GM03348 (cell line): ENCODE data around the gene OR2G3.

Experiments used
- DNase-seq: peaks from one replicate; pipeline ENCODE4 v3.0.0; 2012; ENCODE audit warnings: low spot score

Gene OR2G3

GRCh38 chr1:247605286-247605685 lies at the start of gene OR2G3:
Gene OR2G3 (plus strand): TSS chr1:247605586. CDS start chr1:247605586, 0 bp downstream.
- no peak for DNase-seq

- no peak for DNase-seq
Measured at GRCh38 chr1:247557926-247558674, 47.3 kb upstream of the OR2G3 start.

DNA sequence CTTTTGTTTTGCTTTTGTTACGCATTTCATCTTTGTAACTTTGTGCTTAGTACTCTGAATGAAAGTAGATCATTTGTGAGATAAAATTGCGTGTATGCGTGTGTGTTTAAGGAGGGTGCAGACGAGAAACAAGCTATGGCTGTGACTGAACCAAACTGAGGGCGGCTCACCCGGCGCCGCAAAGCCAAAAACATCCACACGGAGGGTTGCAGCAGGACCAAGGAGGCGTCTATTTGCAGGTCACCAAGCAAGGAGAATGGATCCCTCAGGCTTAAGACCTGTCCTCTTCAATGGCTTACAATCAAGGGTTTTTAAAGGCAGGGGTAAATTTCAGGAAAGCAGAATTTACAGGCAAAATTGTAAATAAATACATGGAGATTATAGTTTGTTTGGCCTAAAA lies 43.7 kb upstream of the OR2G3 start:
- DNase-seq, result no peak

- DNase-seq, result no peak
Measured at GRCh38 chr1:247562198-247562597, 43.2 kb upstream of the OR2G3 start.

DNA sequence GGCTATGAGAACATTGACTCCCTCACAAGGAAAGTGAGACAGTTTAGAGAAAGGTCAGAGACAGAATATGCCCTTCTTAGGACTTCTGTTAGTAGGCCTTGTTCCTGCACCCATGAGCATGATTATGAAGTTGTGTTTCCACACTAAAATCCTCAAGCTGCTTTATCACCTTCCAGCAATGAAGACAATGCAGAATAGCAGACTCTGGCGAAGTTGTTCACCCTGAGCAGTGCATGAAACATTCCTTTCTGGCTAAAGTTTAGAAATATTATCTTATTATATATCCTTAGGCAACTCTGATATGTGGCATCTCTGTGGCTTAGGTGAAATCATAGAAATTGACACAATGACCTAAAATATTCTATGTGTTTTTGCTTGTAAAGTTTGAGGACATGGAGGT lies 31.1 kb upstream of the OR2G3 start:
- no peak for DNase-seq

GRCh38 chr1:247574664-247575063 lies 30.7 kb upstream of the OR2G3 start:
- no peak for DNase-seq

DNA sequence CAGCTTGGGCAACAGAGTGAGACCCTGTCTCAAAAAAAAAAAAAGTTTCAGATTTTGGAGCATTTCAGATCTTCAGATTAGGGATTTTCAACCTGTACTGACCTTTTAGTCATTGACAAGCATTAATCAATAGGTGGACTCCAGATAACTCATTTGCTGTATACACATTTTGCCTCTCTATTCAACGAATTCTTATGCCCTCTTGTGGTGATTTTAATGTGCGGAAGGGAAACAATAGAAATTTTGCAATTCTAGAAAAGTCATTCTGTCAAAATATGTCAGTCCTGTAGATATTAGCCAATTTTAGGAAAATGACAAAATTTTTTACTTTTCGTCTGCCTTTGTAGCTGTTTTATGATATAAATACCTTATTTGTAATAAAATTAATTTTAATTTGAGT lies 28.9 kb upstream of the OR2G3 start:
- peak; percentile 10 for DNase-seq

- no peak for DNase-seq
Measured at GRCh38 chr1:247578946-247579460, 26.4 kb upstream of the OR2G3 start.

- DNase-seq, result no peak
Measured at GRCh38 chr1:247588060-247588459, 17.3 kb upstream of the OR2G3 start, which contains the start of gene OR2G2. Gene OR2G2 (plus strand): TSS chr1:247588360. CDS start chr1:247588360, 0 bp downstream.

- DNase-seq, result no peak
Measured at GRCh38 chr1:247613405-247613804, 8.0 kb downstream of the OR2G3 start.

DNA sequence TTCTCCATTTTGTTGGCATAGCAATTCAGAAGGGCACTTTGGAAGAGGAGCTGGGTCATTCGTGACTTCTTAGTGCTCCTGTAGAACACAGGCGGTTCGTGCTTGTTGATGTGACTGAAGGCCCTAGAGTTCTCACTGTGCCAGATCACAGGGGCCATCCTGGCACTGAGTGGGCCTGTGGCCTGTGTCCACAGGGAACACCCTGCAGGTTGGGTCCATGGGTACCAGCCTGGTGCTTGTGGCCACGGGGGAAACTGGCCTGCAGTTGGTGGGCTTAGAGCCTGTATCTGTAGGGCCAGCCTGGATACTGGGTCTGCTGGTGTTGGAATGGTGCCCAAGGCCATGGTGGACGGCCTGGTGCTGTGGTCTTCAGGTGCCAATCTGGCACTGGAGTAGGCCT lies 9.2 kb downstream of the OR2G3 start:
- DNase-seq, result no peak

- no peak for DNase-seq
Measured at GRCh38 chr1:247627951-247628350, 22.6 kb downstream of the OR2G3 start.

GRCh38 chr1:247638011-247638410 lies 32.6 kb downstream of the OR2G3 start:
- DNase-seq, result no peak

DNA sequence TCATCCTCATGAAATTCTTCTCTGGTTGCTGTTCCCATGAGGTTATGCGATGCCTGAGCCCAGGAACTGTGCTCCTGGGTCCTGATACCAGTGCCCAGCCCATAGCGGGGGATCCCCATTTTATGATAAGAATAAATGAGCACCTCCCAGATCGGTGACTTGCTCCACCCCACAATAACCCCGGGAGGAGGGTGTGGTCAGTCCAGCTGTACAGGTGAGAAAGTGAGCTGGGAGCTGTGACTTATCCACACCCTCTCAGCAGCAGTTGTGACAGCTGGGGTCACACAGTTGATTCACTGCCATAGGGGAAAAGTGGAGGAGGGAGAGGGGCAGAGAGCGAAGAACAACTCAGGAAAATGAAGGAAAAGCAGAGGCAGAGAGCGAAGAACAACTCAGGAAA lies 33.4 kb downstream of the OR2G3 start:
- DNase-seq, result no peak

- peak; percentile 28 for DNase-seq
Measured at GRCh38 chr1:247639381-247639981, 34.1 kb downstream of the OR2G3 start.

DNA sequence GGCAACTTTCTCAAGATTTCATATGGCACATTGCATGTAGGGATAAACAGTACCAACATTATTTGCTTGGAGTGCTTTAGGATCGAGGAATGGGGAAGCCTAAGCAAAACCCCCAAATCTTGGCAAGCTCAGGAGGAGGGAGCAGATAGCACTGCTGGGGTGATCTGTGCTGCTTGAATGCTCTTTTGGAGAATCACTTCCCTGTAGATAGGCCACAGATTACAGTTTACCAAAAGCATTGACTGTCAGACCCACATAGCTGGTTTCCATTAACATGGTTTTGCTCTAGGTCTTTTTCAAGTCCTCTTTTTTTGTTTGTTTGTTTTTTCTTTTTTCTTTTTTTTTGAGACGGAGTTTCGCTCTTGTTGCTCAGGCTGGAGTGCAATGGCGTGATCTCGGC lies 37.4 kb downstream of the OR2G3 start:
- DNase-seq, result no peak

DNA sequence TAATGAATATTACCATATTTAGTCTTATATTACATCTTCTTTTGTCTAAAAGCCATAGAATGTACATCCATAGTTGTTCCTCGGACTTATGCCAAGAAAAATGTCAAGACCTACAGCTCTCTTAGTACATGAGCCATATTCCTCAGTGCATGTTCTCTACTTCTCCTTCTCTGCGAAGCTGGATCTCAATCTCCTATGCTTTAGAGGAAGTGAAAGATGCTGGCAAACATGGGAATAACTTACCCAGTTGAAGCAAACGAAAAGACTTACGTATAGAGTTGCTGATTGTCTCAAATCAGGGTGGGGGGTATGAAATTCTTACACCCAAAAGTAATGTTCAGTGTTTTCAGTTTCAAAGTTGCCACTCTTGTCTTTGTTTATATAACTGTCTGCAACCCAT lies 41.5 kb downstream of the OR2G3 start:
- no peak for DNase-seq

DNA sequence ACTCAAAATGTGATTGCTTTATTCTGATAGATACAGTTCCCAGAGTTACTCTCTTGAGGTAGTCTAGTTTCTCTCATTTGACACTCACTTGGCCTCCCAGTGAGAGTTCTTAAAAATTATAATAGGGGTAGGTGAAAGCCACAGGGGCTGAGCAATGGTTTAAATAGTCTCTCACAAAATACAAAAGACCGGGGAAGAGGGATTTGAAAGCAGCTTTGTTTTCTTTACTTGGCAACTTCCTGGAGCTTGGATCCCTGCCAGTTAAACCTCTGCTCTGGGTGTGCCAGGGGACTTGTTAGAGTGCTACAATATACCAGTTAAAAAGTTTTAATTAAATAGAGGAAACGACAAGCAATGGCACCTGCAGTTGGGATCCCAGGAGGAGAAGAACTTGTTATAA lies 42.5 kb downstream of the OR2G3 start:
- DNase-seq, result no peak

- DNase-seq, result no peak
Measured at GRCh38 chr1:247653040-247653439, 47.7 kb downstream of the OR2G3 start.
